GM12878 (cell line): ENCODE results near the gene CCL14. TPM values are rescaled to one million over a fixed set of nuclear protein-coding genes. Genes with fewer than 3 reads are reported as not detected.

Source experiments
- ATAC-seq: fragments of 200-7000 bp; cut with Tn5 transposase; 3 replicates; pipeline ENCODE4 v1.9.1; 2020; ENCODE audit warnings: mild to moderate bottlenecking, moderate library complexity
- BruUV-seq: library from RNA; stranded (reverse); fragments of 400-500 nt; replicated peaks from 2 replicates; lab custom pipeline; 2021; lab: Mats Ljungman, UMichigan
- CTCF ChIA-PET: fragments of 300-600 bp; sonication (Branson Sonifier 250); formaldehyde crosslinking; extraction: SDS; loops from one replicate; lab custom pipeline; 2021; ENCODE audit warnings: inconsistent platforms; lab: Yijun Ruan, JAX
- POLR2A ChIA-PET: fragments of 350-600 bp; formaldehyde crosslinking; extraction: SDS; loops from one replicate; lab custom pipeline; 2021; ENCODE audit warnings: inconsistent platforms; lab: Charles Lee
- RAD21 ChIA-PET: fragments of 300-600 bp; sonication (Branson Sonifier 250); formaldehyde crosslinking; loops from one replicate; lab custom pipeline; 2023; ENCODE audit warnings: antibody characterized with exemption; ENCODE audit not compliant: unreplicated experiment; lab: Charles Lee
- SMC1A ChIA-PET: fragments of 300-600 bp; sonication (Branson Sonifier 250); formaldehyde crosslinking; loops from one replicate; lab custom pipeline; 2023; ENCODE audit not compliant: unreplicated experiment, uncharacterized antibody; lab: Charles Lee
- DNase-seq: peaks from one replicate; pipeline ENCODE4 v3.0.0-alpha.2; 2011; ENCODE audit warnings: low read depth, low spot score
- FAIRE-seq: peaks from 3 replicates; lab custom pipeline; 2011; peaks lifted over from hg19 to GRCh38; lab: Jason Lieb, UNC
- H2AFZ ChIP-seq: 2 replicates; pipeline ENCODE4 v1.6.0; 2011; ENCODE audit warnings: low read depth, low read length, control low read depth; ENCODE audit not compliant: control insufficient read depth
- H3K27ac ChIP-seq: 2 replicates; pipeline ENCODE4 v1.5.1; 2011; ENCODE audit warnings: control low read depth; ENCODE audit not compliant: control insufficient read depth, insufficient read depth
- H3K27me3 ChIP-seq, 2 experiments: replicated peaks in 1 of 2; 2 replicates each; pipeline versions ENCODE4 v1.6.0 to v1.6.1; 2011; ENCODE audit warnings: low read length in 1 of 2; ENCODE audit not compliant: control insufficient read depth in 2 of 2, insufficient read depth in 2 of 2
- H3K36me3 ChIP-seq, 2 experiments: 2 replicates each; pipeline ENCODE4 v1.5.1; 2011; ENCODE audit warnings: low read length in 1 of 2; ENCODE audit not compliant: control insufficient read depth in 2 of 2, insufficient read depth in 2 of 2
- H3K4me1 ChIP-seq: 2 replicates; pipeline ENCODE4 v1.6.1; 2011; ENCODE audit warnings: mild to moderate bottlenecking, low read length, moderate library complexity, mixed read lengths; ENCODE audit not compliant: control insufficient read depth, insufficient read depth
- H3K4me2 ChIP-seq: 2 replicates; pipeline ENCODE4 v1.6.0; 2011; ENCODE audit warnings: control low read depth; ENCODE audit not compliant: control insufficient read depth, insufficient read depth
- H3K4me3 ChIP-seq: fragments of 200-600 bp; sonication (generic); 2 replicates; pipeline ENCODE4 v1.5.1; 2016
- H3K79me2 ChIP-seq: 2 replicates; pipeline ENCODE4 v1.6.0; 2011; ENCODE audit warnings: low read length; ENCODE audit not compliant: control insufficient read depth, insufficient read depth
- H3K9ac ChIP-seq: 2 replicates; pipeline ENCODE4 v1.8.0; 2011; ENCODE audit warnings: low read length, control low read depth, mixed read lengths; ENCODE audit not compliant: control insufficient read depth, insufficient read depth
- H3K9me3 ChIP-seq: replicated peaks from 3 replicates; pipeline ENCODE4 v1.5.1; 2011; ENCODE audit warnings: mild to moderate bottlenecking, low read length; ENCODE audit not compliant: control insufficient read depth, insufficient read depth
- H4K20me1 ChIP-seq: 2 replicates; pipeline ENCODE4 v1.6.0; 2011; ENCODE audit not compliant: control insufficient read depth, insufficient read depth
- CBFB ChIP-seq: IDR thresholded peaks from 2 replicates; pipeline ENCODE4 v1.6.1; 2016; ENCODE audit warnings: antibody characterized with exemption, low read depth
- DPF2 ChIP-seq: fragments of 450-650 bp; IDR thresholded peaks from 2 replicates; pipeline ENCODE4 v1.6.1; 2017; ENCODE audit warnings: mild to moderate bottlenecking
- EZH2 ChIP-seq: IDR thresholded peaks from 2 replicates; pipeline ENCODE4 v1.6.1; 2012; ENCODE audit warnings: low read depth, mild to moderate bottlenecking, control low read depth, inconsistent platforms, low read length, borderline replicate concordance; ENCODE audit not compliant: control insufficient read depth
- IRF4 ChIP-seq: IDR thresholded peaks from 2 replicates; pipeline ENCODE4 v1.6.1; 2011; ENCODE audit warnings: low read depth, low read length
- JUNB ChIP-seq: IDR thresholded peaks from 2 replicates; pipeline ENCODE4 v1.6.1; 2016; ENCODE audit warnings: antibody characterized with exemption, mild to moderate bottlenecking
- KLF5 ChIP-seq: fragments of 450-650 bp; IDR thresholded peaks from 2 replicates; pipeline ENCODE4 v1.6.1; 2014; ENCODE audit warnings: mild to moderate bottlenecking; ENCODE audit not compliant: partially characterized antibody
- LARP7 ChIP-seq: fragments of 450-650 bp; IDR thresholded peaks from 2 replicates; pipeline ENCODE4 v1.6.1; 2017; ENCODE audit warnings: mild to moderate bottlenecking
- SUZ12 ChIP-seq: fragments of 200-600 bp; sonication (generic); IDR thresholded peaks from one replicate; pipeline ENCODE4 v1.6.1; 2018; ENCODE audit warnings: antibody characterized with exemption, mild to moderate bottlenecking; ENCODE audit not compliant: unreplicated experiment
- YBX1 ChIP-seq: fragments of 450-650 bp; IDR thresholded peaks from 2 replicates; pipeline ENCODE4 v1.6.1; 2016; ENCODE audit warnings: antibody characterized with exemption
- ZNF24 ChIP-seq: fragments of 450-650 bp; IDR thresholded peaks from 2 replicates; pipeline ENCODE4 v1.6.1; 2017; ENCODE audit warnings: antibody characterized with exemption, mild to moderate bottlenecking
- ZSCAN29 ChIP-seq: fragments of 450-650 bp; IDR thresholded peaks from 2 replicates; pipeline ENCODE4 v1.6.1; 2017; ENCODE audit warnings: mild to moderate bottlenecking, moderate library complexity
- WGBS: methylation state at CpG from one replicate; pipeline ENCODE4 v1.1.6; 2016; ENCODE audit warnings: low lambda C conversion rate; ENCODE audit not compliant: insufficient replicate concordance, insufficient coverage; ENCODE audit errors: missing lambda C conversion rate; 5-methylcytosine and 5-hydroxymethylcytosine counted together
- in situ Hi-C: fragments of 300-500 bp; cut with MboI; formaldehyde crosslinking; loops from 9 replicates; pipeline ENCODE4 v1.14.3; 2018; ENCODE audit warnings: mixed read lengths
- intact Hi-C: fragments of 100-400 bp; cut with micrococcal nuclease; formaldehyde crosslinking; loops from one replicate; pipeline ENCODE4 v1.14.2; 2022; ENCODE audit not compliant: unreplicated experiment
- polyA plus RNA-seq, 11 experiments: library from polyadenylated mRNA; depleted of rRNA in 4 of 11; unstranded in 6 of 11; stranded (reverse) in 5 of 11; fragments of >200 nt; fragmentation: Nextera tagmentation in 4 of 11; fragmentation: Illumina TruSeq in 1 of 11; extraction: Ambion mirVana in 4 of 11; extraction: Trizol in 1 of 11; gene quantifications; 1 replicate in 1 of 11; 2 replicates in 10 of 11; pipeline versions ENCODE4 v1.2.1 to v1.2.3, GENCODE V29; 2011 to 2016; ENCODE audit warnings: inconsistent platforms in 2 of 11, missing spikeins in 2 of 11, low read depth in 1 of 11
- total RNA-seq, 4 experiments: library from RNA; depleted of rRNA in 3 of 4; stranded (reverse); fragments of >200 nt in 3 of 4; fragmentation: Illumina TruSeq in 1 of 4; extraction: Trizol in 1 of 4; gene quantifications; 2 replicates each; pipeline versions ENCODE4 v1.2.1 to v1.2.3, GENCODE V29; 2013 to 2021
- TF ChIP-seq, protein P1 (sequence below): fragments of 150-350 bp; IDR thresholded peaks from 2 replicates; pipeline ENCODE4 v1.6.1; 2016; ENCODE audit warnings: low read depth, low read length
- TF ChIP-seq, protein P2 (sequence below): IDR thresholded peaks from 2 replicates; pipeline ENCODE4 v1.6.1; 2012; ENCODE audit warnings: low read depth, low read length, improper control_type of control experiment
- TF ChIP-seq, protein P3 (sequence below): fragments of 450-650 bp; IDR thresholded peaks from 2 replicates; pipeline ENCODE4 v1.6.1; 2017; ENCODE audit warnings: mild to moderate bottlenecking, moderate library complexity

Gene CCL14
- total and polyA plus RNA-seq, 10 of the 15 experiments (the other 5 are each of a cell fraction or from before 2014, with no cell fraction given), result not detected

DNA sequence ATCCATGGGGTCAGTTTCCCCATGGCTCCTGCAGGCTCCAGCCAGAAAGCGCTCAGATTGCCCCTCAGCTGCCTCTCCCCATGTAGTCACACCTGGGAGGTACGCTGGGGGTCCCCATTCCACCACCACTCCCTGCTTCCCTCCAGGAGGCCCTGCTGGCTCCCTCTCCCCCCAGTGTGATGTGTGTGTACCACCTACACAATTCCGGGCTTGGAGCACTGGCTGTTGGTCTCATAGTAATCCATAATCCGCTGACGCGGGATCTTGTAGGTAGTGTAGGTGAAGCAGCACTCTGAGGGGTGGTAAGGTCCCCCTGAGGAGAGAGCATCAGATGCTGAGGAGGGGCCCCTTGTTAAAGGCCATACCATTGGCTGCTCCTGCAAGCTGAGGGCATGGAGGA, 2.4 kb downstream of the CCL14 start:
- BruUV-seq, result no TSS peak
- intact Hi-C loops (no loop called here), in situ Hi-C loops (no loop called here)
- no peak overlapping the region for H2AFZ ChIP-seq
- H3K27me3 ChIP-seq, result no peaks in the 10 kb centered on the region
- ChIA-PET RAD21 (interaction anchor here (1.2 to 17.2 kb wide), 2 partner anchors 15 to 164 kb away, joined by 3 to 342 read pairs; no protein-coding TSS in a partner anchor), CTCF (interaction anchor here (1.4 to 19.0 kb wide), 3 partner anchors 13 to 163 kb away, joined by 3 to 622 read pairs (median 392); no protein-coding TSS in a partner anchor), SMC1A (interaction anchor here (1.9 to 17.2 kb wide), 4 partner anchors 14 to 166 kb away, joined by 9 to 485 read pairs (median 180); no protein-coding TSS in a partner anchor), POLR2A (no interaction called here)
- no peak overlapping the region for H3K4me3 ChIP-seq
- FAIRE-seq (no peak), DNase-seq (no peak), ATAC-seq (no peak)
- H3K79me2 ChIP-seq, result no peaks in the 10 kb centered on the region
- no peaks in the 10 kb centered on the region for H3K4me1 ChIP-seq
- H3K27ac ChIP-seq, result no peak overlapping the region
- peaks cover 2% of the 10 kb centered on the region; the same call in 2 of the 3 replicates for H3K9me3 ChIP-seq
- no peak overlapping the region for H3K9ac ChIP-seq
- no peaks in the 10 kb centered on the region for H4K20me1 ChIP-seq
- WGBS, result 60% methylated on average over 6 of the region's 6 CpGs
- no peak overlapping the region for H3K4me2 ChIP-seq
- no peaks in the 10 kb centered on the region for H3K36me3 ChIP-seq
- TF ChIP-seq YBX1 (no peak), DPF2 (no peak), ZSCAN29 (no peak), JUNB (no peak), EZH2 (no peak), CBFB (no peak), KLF5 (no peak), LARP7 (no peak), SUZ12 (no peak), IRF4 (no peak), ZNF24 (no peak)
- TF ChIP-seq, protein P1, sequence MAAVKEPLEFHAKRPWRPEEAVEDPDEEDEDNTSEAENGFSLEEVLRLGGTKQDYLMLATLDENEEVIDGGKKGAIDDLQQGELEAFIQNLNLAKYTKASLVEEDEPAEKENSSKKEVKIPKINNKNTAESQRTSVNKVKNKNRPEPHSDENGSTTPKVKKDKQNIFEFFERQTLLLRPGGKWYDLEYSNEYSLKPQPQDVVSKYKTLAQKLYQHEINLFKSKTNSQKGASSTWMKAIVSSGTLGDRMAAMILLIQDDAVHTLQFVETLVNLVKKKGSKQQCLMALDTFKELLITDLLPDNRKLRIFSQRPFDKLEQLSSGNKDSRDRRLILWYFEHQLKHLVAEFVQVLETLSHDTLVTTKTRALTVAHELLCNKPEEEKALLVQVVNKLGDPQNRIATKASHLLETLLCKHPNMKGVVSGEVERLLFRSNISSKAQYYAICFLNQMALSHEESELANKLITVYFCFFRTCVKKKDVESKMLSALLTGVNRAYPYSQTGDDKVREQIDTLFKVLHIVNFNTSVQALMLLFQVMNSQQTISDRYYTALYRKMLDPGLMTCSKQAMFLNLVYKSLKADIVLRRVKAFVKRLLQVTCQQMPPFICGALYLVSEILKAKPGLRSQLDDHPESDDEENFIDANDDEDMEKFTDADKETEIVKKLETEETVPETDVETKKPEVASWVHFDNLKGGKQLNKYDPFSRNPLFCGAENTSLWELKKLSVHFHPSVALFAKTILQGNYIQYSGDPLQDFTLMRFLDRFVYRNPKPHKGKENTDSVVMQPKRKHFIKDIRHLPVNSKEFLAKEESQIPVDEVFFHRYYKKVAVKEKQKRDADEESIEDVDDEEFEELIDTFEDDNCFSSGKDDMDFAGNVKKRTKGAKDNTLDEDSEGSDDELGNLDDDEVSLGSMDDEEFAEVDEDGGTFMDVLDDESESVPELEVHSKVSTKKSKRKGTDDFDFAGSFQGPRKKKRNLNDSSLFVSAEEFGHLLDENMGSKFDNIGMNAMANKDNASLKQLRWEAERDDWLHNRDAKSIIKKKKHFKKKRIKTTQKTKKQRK, result no peak
- TF ChIP-seq, protein P2, sequence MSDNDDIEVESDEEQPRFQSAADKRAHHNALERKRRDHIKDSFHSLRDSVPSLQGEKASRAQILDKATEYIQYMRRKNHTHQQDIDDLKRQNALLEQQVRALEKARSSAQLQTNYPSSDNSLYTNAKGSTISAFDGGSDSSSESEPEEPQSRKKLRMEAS, result no peak
- TF ChIP-seq, protein P3, sequence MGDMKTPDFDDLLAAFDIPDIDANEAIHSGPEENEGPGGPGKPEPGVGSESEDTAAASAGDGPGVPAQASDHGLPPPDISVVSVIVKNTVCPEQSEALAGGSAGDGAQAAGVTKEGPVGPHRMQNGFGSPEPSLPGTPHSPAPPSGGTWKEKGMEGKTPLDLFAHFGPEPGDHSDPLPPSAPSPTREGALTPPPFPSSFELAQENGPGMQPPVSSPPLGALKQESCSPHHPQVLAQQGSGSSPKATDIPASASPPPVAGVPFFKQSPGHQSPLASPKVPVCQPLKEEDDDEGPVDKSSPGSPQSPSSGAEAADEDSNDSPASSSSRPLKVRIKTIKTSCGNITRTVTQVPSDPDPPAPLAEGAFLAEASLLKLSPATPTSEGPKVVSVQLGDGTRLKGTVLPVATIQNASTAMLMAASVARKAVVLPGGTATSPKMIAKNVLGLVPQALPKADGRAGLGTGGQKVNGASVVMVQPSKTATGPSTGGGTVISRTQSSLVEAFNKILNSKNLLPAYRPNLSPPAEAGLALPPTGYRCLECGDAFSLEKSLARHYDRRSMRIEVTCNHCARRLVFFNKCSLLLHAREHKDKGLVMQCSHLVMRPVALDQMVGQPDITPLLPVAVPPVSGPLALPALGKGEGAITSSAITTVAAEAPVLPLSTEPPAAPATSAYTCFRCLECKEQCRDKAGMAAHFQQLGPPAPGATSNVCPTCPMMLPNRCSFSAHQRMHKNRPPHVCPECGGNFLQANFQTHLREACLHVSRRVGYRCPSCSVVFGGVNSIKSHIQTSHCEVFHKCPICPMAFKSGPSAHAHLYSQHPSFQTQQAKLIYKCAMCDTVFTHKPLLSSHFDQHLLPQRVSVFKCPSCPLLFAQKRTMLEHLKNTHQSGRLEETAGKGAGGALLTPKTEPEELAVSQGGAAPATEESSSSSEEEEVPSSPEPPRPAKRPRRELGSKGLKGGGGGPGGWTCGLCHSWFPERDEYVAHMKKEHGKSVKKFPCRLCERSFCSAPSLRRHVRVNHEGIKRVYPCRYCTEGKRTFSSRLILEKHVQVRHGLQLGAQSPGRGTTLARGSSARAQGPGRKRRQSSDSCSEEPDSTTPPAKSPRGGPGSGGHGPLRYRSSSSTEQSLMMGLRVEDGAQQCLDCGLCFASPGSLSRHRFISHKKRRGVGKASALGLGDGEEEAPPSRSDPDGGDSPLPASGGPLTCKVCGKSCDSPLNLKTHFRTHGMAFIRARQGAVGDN, result no peak
